Fibroblast of lung (primary cell): ENCODE results near the gene HYAL4. TPM values are rescaled to one million over a fixed set of nuclear protein-coding genes. Genes with fewer than 3 reads are reported as not detected.

Experiments
- DNase-seq, 2 donors: peaks; one replicate each; pipeline versions ENCODE4 v3.0.0 to v3.0.0-alpha.2; 2010; ENCODE audit warnings: low read depth in 2 of 2
- H2AFZ ChIP-seq: 2 replicates; pipeline ENCODE4 v1.5.1; 2012; ENCODE audit warnings: low read length, control low read depth, inconsistent platforms
- H3K27ac ChIP-seq: 2 replicates; pipeline ENCODE4 v1.5.1; 2011; ENCODE audit warnings: low read length, control low read depth; ENCODE audit not compliant: insufficient read depth
- H3K27me3 ChIP-seq: 2 replicates; pipeline ENCODE4 v1.5.1; 2011; ENCODE audit warnings: mild to moderate bottlenecking, low read length; ENCODE audit not compliant: control insufficient read depth, insufficient read depth
- H3K36me3 ChIP-seq: 2 replicates; pipeline ENCODE4 v1.5.1; 2011; ENCODE audit warnings: low read length; ENCODE audit not compliant: control insufficient read depth, insufficient read depth
- H3K4me1 ChIP-seq: 2 replicates; pipeline ENCODE4 v1.5.1; 2011; ENCODE audit warnings: low read length; ENCODE audit not compliant: control insufficient read depth, insufficient read depth; ENCODE audit errors: extremely low read depth
- H3K4me2 ChIP-seq: 2 replicates; pipeline ENCODE4 v1.5.1; 2011; ENCODE audit warnings: low read length, control low read depth; ENCODE audit not compliant: insufficient read depth; ENCODE audit errors: extremely low read depth
- H3K4me3 ChIP-seq, 4 experiments: fragments of 200-600 bp in 1 of 4; sonication (generic) in 1 of 4; replicated peaks in 1 of 4; 2 replicates each; pipeline ENCODE4 v1.5.1; 2011 to 2016; ENCODE audit warnings: low read length in 4 of 4, low read depth in 3 of 4, mild to moderate bottlenecking in 3 of 4, control low read depth in 2 of 4, inconsistent platforms in 1 of 4, mixed read lengths in 1 of 4; ENCODE audit not compliant: insufficient read depth in 1 of 4; ENCODE audit errors: control extremely low read depth in 1 of 4
- H3K79me2 ChIP-seq: 2 replicates; pipeline ENCODE4 v1.5.1; 2012; ENCODE audit warnings: mild to moderate bottlenecking, low read length, inconsistent platforms; ENCODE audit not compliant: control insufficient read depth, insufficient read depth
- H3K9ac ChIP-seq: 2 replicates; pipeline ENCODE4 v1.5.1; 2011; ENCODE audit warnings: mild to moderate bottlenecking, low read length, control low read depth; ENCODE audit not compliant: insufficient read depth
- H3K9me3 ChIP-seq: 2 replicates; pipeline ENCODE4 v1.5.1; 2012; ENCODE audit warnings: low read depth, low read length; ENCODE audit not compliant: control insufficient read depth, insufficient read depth
- H4K20me1 ChIP-seq: 2 replicates; pipeline ENCODE4 v1.5.1; 2011; ENCODE audit warnings: low read length; ENCODE audit not compliant: control insufficient read depth, insufficient read depth; ENCODE audit errors: extremely low read depth
- CTCF ChIP-seq, 2 donors: IDR thresholded peaks in 1 of 2; conservative IDR thresholded peaks in 1 of 2; 1 replicate in 1 of 2; 2 replicates in 1 of 2; pipeline ENCODE4 v1.5.1; 2011 to 2012; ENCODE audit warnings: low read length in 2 of 2, control low read depth in 1 of 2, inconsistent platforms in 1 of 2, low read depth in 1 of 2, mild to moderate bottlenecking in 1 of 2
- EZH2 ChIP-seq: IDR thresholded peaks from 2 replicates; pipeline ENCODE4 v1.5.1; 2012; ENCODE audit warnings: low read length, control low read depth, mild to moderate bottlenecking; ENCODE audit errors: missing control alignments
- polyA plus RNA-seq, 2 donors: library from polyadenylated mRNA; depleted of rRNA in 1 of 2; stranded (reverse) in 1 of 2; unstranded in 1 of 2; fragments of >200 nt; gene quantifications; 2 replicates each; pipeline ENCODE4 v1.2.1, GENCODE V29; 2011 to 2012; ENCODE audit warnings: missing spikeins in 1 of 2
- total RNA-seq: library from RNA; depleted of rRNA; stranded (reverse); fragments of >200 nt; gene quantifications from 2 replicates; pipeline ENCODE4 v1.2.1, GENCODE V29; 2014

The HYAL4 gene
- total and polyA plus RNA-seq, 2 donors (not counting 1 experiment from before 2014, with no cell fraction given) = not detected

- H2AFZ ChIP-seq = no peak overlapping the region
- H3K27me3 ChIP-seq = no peaks in the 10 kb centered on the region
- no peak for TF ChIP-seq CTCF (conservative IDR thresholded peaks at IDR 0.05 in 1 of 2, IDR thresholded peaks at IDR 0.05 in 1 of 2; ENCODE audit: low read depth in 1 of 2, low read length in 2 of 2)
- no peak for TF ChIP-seq EZH2
Measured at GRCh38 chr7:123872908-123873307, 27.9 kb downstream of the HYAL4 start.

GRCh38 chr7:123876557-123877256 lies 31.7 kb downstream of the HYAL4 start:
- H3K27me3 ChIP-seq = no peaks in the 10 kb centered on the region

More at GRCh38 chr7:123872908-123873307, 27.9 kb downstream of the HYAL4 start:
- Histone ChIP-seq H3K79me2 (no peaks in the 10 kb centered on the region), H4K20me1 (no peaks in the 10 kb centered on the region), H3K27ac (no peak overlapping the region), H3K9ac (no peak overlapping the region), H3K9me3 (no peaks in the 10 kb centered on the region), H3K36me3 (no peaks in the 10 kb centered on the region), H3K4me3 (no peak overlapping the region), H3K4me1 (no peaks in the 10 kb centered on the region), H3K4me2 (no peak overlapping the region)
- DNase-seq = no peak

GRCh38 chr7:123879628-123880027 lies 34.7 kb downstream of the HYAL4 start:
- no peaks in the 10 kb centered on the region for H3K4me1 ChIP-seq
- H2AFZ ChIP-seq = no peak overlapping the region
- H4K20me1 ChIP-seq = no peaks in the 10 kb centered on the region
- H3K4me3 ChIP-seq = no peak overlapping the region
- no peak for TF ChIP-seq EZH2
- TF ChIP-seq CTCF (conservative IDR thresholded peaks at IDR 0.05 in 1 of 2, IDR thresholded peaks at IDR 0.05 in 1 of 2; ENCODE audit: low read depth in 1 of 2, low read length in 2 of 2) = no peak
- no peaks in the 10 kb centered on the region for H3K9me3 ChIP-seq
- H3K36me3 ChIP-seq = no peaks in the 10 kb centered on the region
- no peaks in the 10 kb centered on the region for H3K79me2 ChIP-seq
- DNase-seq = no peak
- no peak overlapping the region for H3K4me2 ChIP-seq
- H3K27me3 ChIP-seq = no peaks in the 10 kb centered on the region
- no peak overlapping the region for H3K9ac ChIP-seq
- H3K27ac ChIP-seq = no peak overlapping the region

More at GRCh38 chr7:123876557-123877256, 31.7 kb downstream of the HYAL4 start:
- Histone ChIP-seq H3K9me3 (no peaks in the 10 kb centered on the region), H3K9ac (no peak overlapping the region), H4K20me1 (no peaks in the 10 kb centered on the region), H3K36me3 (no peaks in the 10 kb centered on the region), H3K4me1 (no peaks in the 10 kb centered on the region), H3K4me2 (no peak overlapping the region), H3K4me3 (no peak overlapping the region), H3K27ac (no peak overlapping the region), H3K79me2 (no peaks in the 10 kb centered on the region), H2AFZ (no peak overlapping the region)
- DNase-seq = no peak
- TF ChIP-seq EZH2 (no peak), CTCF (conservative IDR thresholded peaks at IDR 0.05 in 1 of 2, IDR thresholded peaks at IDR 0.05 in 1 of 2; ENCODE audit: low read depth in 1 of 2, low read length in 2 of 2) (no peak)
